HG02943 (cell line): Measurements from ENCODE around the gene PORCN.
"Not testable (repeated sequence)": the region's sequence is repeated elsewhere in the genome, so short reads cannot be mapped to it uniquely, and the experiment has no call there.

Experiments
- ATAC-seq: cut with Tn5 transposase; IDR thresholded peaks from one replicate; pipeline ENCODE4 v1.9.1; 2021; ENCODE audit warnings: mild to moderate bottlenecking, low read depth, moderate library complexity; ENCODE audit not compliant: unreplicated experiment

PORCN gene

GRCh38 chrX:48538641-48539344 lies 30.0 kb downstream of the PORCN start:
- no peak for ATAC-seq

DNA sequence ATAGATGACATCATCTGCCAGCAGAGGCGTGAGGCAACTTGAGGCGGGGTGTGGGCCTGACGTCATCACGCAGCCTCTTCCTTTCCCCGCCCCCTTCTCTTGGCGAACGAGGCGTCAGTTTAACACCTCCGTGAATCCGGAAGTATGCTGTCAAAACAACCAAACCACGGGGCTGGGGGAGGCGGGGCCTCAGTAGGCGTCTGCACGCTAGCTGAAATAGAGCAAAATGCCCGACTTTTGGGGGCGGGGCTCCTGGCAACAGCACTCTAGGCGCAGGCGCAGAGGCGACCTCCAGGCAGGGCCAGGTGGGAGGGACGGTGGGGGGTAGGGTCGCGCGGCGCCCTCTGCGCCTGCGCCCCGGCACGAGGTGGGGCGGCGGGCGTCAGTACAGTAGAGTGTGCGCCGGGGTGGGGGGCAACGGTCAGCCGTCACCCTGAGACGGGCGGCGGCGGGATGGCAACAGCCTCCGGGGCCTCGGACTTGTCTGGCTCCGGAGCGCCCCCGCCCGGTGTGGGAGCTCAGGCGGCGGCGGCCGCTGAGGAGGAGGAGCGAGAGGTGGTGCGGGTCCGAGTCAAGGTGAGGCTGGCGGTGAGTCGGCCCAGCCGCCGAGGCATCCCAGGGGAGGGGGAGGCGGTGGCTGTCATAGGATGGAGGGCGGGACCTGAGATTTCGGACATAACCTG lies 30.7 kb downstream of the PORCN start, which contains the start of gene TBC1D25:
Gene TBC1D25, plus strand, starts transcription at position 370 of the 683 bp plus-strand sequence. Its CDS starts 84 bp downstream, at position 454.
- ATAC-seq: peak; percentile 84

DNA sequence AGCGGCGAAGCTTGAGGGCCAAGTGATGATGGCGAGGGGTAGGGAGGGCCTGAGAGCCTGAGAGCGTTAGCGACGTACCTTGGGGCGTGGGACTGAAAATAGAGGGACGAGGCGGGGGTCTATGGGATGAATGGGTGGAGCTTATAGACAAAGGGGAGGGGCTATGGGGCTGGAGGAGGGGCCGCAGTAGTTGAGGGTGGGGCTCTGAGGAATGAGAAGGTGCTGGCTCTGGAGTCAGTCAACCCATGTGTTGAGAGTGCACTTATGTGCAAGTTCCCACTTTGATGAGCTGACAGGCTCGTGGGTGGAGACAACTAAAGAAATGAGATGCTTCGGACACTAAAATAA lies 31.2 kb downstream of the PORCN start:
- ATAC-seq: no peak

GRCh38 chrX:48540480-48540879 lies 31.7 kb downstream of the PORCN start:
- no peak for ATAC-seq

DNA sequence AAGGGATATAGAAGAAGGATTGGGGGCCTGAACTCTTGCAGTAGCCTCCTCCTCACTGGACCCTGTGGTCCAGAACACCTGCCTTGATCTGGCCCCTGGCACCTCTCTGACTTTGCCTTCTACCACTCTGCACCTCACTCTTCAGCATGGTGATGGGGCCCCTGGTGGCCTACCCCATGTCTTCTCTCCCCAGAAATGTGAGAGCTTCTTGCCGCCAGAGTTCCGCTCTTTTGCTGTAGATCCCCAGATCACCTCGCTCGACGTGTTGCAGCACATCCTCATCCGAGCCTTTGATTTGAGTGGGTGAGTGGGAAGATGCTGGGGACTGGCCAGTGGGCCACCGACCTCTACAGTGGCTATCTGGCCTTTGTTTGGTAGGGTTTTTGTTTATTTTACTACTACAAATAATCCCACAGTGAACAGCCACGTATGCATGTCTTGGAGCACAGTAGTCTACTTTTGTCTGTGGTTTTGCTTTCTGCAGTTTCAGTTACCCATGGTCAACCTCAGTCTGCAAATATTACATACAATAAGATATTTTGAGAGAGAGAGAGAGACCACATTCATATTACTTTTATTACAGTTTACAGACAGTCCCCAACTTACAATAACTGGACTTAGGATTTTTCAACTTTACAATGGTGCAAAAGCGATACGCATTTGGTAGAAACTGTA lies 32.5 kb downstream of the PORCN start:
- peak; percentile 46 for ATAC-seq

- no peak for ATAC-seq
Observed at GRCh38 chrX:48548871-48549270, 40.1 kb downstream of the PORCN start.

- ATAC-seq: not testable (repeated sequence)
Observed at GRCh38 chrX:48555731-48556325, 47.0 kb downstream of the PORCN start.

- ATAC-seq: no peak
Observed at GRCh38 chrX:48558271-48558670, 49.5 kb downstream of the PORCN start.

DNA sequence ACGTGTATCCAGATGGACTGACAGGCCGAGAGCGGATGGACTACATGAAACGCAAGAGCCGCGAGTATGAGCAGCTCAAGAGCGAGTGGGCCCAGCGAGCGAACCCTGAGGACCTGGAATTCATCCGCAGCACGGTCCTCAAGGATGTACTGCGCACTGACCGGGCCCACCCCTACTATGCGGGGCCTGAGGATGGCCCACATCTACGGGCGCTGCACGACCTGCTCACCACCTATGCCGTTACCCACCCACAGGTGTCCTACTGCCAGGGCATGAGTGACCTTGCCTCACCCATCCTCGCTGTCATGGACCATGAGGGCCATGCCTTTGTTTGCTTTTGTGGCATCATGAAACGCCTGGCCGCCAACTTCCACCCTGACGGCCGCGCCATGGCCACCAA lies 50.8 kb downstream of the PORCN start:
- no peak for ATAC-seq

DNA sequence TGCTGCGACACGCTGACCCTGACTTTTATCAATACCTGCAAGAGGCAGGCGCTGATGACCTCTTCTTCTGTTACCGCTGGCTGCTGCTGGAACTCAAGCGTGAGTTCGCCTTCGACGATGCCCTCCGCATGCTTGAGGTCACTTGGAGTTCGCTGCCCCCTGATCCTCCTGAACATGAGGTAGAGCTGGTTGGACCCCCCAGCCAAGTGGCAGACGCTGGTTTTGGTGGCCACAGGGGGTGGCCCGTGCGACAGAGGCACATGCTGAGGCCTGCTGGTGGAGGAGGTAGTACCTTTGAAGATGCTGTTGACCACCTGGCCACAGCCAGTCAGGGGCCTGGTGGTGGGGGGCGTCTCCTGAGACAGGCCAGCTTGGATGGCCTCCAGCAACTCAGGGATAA lies 51.3 kb downstream of the PORCN start:
- ATAC-seq: no peak

DNA sequence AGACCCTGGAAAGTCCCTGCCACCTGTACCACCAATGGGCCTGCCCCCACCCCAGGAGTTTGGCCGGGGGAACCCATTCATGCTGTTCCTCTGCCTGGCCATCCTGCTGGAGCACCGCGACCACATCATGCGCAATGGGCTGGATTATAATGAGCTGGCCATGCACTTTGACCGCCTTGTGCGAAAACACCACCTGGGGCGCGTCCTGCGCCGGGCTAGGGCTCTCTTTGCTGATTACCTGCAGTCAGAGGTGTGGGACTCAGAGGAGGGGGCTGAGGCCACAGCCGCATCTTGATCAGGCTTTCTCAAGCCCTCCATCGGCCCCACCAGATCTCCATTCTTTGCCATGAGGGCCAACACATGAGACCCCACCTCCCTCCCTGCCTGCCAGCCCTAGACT lies 51.9 kb downstream of the PORCN start:
- ATAC-seq: no peak

DNA sequence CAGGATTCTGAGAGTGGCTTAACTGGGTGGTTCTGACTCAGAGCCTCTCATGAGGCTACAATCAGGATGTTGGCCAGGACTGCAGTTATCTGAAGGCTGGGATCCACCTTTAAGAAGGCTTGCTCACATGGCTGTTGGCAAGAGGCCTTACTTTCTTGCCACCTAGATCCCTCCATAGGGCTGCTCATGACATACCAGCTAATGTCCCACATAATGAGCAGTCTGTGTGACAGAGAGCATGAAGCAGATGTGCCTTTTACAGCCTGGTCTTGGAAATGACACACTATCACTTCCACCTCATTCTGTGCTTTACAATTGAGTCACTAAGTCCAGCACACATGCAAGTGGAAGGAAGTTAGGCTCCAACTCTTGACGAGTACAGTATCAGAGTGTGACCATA lies 61.2 kb downstream of the PORCN start:
- ATAC-seq: no peak
